ENCODE measurements around the gene VTI1B.
A peak's percentile ranks its signal among the peaks of the same experiment; 100 is the strongest.
"Not testable (repeated sequence)": the region's sequence is repeated elsewhere in the genome, so short reads cannot be mapped to it uniquely, and the experiment has no call there.

VTI1B gene, protein sequence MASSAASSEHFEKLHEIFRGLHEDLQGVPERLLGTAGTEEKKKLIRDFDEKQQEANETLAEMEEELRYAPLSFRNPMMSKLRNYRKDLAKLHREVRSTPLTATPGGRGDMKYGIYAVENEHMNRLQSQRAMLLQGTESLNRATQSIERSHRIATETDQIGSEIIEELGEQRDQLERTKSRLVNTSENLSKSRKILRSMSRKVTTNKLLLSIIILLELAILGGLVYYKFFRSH

DNA sequence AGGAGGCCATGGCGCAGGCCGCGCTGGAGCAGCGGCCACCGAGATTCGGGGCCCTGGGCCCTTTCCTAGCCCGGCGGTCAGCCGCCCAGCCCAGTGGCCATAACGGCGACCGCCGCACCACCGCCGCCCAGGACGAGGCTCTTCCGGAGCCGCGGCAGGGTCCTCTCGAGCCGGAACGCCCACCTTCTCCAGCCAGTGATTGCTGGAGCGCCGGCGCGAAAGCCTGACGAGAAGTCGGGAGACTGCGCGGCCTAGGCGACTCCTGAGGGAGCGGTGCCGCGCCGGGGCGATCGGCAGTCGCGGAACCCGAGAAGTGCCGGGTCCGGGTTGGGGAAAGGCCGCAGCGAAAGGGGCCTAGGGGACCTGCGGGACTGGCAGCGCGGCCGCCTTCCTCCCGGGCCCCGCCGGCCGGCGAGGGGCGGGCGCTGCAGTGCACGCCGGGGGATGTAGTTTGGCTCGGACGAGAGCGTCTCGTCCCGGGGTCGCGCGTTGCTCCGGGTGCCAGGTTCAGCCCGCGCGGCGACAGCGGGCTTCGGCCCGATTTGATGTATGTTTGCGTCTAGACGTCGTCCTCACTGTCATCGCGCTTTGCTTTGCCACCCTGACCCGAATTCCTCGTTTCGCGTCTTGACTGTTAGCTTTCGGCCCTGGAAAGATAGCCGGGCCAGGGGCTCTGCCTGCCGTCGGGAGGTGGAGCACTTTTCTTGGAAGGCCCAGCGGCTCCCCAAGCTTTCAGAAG lies at the start of gene VTI1B:
VTI1B (minus strand) TSS at position 153 of the 739 bp plus-strand sequence; CDS start at position 10, 143 bp downstream.
- peak; percentile 90 for DNase-seq

DNA sequence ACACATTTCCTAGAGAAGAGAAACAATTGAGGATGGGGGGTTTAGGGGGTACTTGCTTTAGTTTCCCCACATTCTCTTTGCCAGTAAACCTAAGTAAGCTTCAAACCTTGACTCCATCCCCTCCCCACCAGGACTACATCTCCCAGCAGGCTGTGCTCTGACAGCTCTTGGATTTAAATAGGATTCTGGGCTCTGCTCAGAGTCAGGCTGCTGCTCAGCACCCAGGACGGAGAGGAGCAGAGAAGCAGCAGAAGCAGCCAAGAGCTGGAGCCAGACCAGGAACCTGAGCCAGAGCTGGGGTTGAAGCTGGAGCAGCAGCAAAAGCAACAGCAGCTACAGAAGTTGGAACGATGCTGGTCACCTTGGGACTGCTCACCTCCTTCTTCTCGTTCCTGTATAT lies 47.9 kb upstream of the VTI1B start:
- DNase-seq, result no peak

DNA sequence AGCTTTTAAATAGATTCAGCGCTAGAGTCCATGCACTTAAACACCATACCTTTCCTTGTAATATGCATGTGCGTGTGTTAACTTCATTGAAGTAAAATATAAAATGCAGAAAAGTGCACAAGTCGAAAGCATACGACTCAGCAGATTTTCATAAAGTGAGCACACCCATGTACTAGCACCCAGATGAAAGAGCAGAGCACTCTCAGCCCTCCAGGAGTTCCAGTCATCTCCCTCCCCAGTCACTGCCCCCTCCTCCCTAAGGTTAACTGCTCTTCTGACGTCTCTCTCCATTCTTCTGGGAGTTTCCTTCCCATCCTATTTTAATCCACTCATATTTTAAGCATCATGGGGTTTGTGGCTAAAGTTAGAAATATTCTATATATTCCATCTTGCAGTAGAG lies 47.4 kb upstream of the VTI1B start:
- no peak for DNase-seq

DNA sequence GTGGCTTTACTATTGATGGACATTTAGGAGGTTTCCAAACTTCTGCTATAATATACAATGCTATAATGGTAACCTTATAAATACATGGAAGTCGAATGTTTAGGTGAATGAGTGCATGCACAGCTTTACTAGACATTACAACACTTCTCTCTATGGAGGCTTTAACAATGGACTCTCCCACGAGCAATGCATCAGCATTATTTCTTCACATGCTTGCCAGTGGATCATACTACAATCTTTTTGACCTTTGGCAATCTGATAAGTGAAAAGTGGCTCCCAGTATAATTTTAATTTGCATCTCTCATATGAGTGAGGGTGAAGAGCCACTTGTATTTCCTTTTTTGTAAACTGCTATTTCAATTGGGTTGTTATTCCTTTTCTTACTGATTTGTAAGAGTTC lies 45.4 kb upstream of the VTI1B start:
- no peak for DNase-seq

DNA sequence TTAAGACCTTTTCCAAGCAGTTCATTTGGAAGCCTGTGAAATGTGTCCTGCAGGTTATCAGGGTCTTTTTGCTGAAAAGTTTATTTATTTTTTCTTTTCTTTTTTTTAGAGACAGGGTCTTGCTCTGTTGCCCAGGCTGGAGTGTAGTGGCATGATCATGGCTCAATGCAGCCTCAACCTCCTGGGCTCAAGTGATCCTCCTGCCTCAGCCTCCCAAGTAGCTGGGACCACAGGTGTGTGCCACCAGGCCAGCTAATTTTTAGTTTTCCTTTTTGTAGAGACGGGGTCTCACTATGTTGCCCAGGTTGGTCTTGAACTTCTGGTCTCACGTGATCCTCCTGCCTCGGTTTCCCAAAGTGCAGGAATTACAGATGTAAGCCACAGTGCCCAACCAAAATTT lies 45.0 kb upstream of the VTI1B start:
- not testable (repeated sequence) for DNase-seq

DNA sequence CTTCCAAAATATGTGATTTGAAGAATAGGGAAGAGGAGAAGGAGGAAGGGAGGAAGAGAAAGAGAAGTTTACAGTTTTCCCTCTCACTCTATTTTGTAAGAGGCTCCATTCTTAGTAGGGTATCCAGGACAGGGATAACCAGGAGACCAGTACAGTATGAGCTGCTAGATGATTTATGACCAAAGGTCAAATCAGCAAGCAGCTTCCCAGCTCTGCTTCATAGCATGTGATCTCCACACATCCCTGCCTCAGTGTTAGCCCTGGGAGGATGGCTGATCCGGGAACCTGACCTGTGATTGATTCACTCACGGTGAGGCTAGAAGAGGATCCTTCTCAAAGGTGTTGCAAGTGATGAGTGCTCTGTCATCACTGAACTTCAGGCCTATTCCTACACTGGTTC lies 43.8 kb upstream of the VTI1B start:
- no peak for DNase-seq

DNA sequence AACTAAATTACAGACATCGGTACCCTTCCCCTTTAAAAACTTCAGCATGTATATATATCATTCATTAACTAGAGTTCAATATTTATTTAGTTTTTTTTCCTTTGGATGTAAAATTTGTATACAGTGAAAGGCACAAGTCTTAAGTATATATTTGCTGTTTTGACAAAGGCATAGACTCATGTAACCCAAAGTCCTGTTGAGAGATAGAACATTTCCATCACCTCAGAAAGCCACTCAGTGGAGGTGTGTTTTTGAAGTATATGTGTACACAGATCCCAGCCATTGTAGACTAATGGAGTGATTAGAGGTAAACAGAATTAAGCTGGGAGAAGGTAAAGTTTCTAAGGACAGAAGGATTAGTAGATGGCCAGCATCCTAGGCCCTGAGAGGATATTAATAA lies 42.6 kb upstream of the VTI1B start:
- DNase-seq, result no peak

DNA sequence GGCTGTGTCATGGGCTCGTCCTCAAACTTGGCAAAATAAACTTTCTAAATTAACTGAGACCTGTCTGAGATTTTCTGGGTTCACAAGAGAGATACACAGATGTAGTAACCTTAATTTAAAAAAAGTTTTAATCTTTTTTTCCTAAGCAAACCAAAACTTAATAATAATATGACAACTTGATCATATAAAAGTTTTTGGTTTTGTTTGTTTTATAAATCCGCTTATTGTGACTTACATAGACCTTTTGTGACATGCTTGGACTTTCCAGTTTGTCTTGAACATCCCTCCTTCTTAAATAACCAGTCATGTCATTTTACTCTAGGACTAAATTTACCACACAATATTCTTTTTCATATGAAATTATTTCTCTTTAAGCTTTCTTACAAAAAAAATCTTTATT lies 35.8 kb upstream of the VTI1B start:
- DNase-seq, result no peak

DNA sequence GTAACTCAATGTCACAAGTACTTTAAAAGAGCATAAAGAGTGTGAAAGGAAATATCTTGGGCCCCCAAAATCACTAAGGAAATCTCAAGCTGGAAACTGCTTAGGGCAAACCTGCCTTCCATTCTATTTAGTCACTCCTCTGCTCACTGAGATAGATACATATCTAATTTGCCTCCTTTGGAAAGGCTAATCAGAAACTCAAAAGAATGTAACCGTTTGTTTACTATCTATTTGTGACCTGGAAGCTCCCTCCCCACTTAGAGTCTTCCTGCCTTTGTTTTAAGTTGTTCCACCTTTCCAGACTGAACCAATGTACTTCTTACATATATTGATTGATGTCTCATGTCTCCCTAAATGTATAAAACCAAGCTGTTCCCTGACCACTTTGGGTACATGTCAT lies 35.4 kb upstream of the VTI1B start:
- not testable (repeated sequence) for DNase-seq

DNA sequence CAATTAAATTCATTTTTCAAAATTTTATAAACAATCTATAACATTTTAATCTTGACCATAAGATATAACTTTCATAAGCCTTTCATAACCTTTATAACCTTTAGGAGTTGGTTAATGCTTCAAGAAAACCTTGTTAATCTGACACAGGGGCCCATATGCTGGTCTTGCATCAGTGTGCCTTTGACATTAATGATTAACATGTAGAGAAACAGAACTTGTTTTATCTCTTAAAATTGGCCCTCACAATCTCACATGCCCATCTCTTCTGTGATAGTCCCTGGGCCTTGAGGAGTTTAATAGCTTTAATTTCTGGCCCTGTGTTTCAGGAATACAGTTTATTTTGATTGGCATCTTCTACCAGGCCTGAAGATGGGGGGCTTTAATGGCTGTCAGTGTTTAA lies 34.9 kb upstream of the VTI1B start:
- DNase-seq, result not testable (repeated sequence)

DNA sequence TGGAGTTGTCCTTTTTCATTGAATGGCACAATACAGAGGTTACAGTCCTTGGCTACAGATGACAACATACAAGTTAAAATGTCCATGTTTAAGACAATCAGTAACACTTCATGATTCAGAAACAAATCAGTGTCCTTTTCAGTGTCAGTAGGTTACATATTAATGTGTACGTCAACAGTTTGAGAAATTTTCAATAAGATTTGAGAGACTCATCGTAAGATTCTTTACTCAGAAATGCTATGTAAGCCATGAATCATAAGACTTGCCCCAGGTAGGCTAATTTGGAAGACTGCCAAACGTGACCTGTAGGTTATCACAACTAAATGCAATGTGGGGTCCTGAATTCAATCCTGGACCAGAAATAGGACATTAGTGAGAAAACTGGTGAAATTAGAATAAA lies 30.8 kb upstream of the VTI1B start:
- DNase-seq, result no peak

DNA sequence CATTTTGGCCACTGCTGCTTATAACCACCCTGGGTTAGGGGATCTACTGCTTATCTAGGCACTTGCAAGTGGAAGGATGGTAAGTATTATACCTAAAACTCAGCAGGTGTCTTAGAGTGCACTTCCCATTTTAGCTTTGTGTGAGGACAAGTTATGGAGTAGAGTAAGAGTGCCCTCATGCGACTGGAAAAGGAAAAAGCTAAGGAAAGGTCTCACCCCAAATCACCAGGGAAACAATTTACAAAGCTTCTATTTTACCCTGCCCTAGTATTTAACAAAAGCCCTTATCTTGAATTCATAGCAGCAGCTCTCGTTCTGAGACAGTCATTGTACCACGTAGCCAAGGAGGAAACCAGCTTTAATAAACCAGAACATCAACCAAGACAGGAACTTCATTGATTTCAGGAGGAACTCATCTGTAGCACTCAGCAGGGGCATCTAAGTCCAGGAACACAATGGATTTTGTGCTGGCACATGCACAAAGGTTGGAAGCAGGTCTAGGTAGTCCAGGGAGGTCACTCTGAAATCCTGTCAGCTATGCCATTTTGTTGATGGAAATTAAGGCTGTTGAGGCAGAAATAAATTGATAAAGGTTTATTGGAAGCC lies 30.2 kb upstream of the VTI1B start:
- DNase-seq, result no peak

DNA sequence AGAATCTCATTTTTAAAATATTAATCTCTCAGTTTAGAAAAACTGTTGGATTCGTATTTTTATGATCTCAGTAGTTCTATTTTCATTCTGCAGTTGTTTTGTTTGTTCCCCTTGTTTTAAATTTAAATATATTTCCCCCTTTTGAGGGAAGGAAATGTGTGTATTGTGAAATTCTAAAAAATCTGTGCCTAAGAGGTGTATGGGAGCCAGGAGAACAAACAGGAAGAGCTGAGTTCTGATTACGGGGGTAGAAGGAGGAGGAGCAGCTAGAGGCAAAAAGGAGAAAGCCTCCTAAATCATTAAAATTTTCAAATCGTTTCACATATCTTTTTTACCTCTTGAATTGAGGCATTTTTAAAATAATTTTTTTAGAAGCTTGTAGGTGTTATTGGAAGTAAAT lies 29.6 kb upstream of the VTI1B start:
- DNase-seq, result no peak

DNA sequence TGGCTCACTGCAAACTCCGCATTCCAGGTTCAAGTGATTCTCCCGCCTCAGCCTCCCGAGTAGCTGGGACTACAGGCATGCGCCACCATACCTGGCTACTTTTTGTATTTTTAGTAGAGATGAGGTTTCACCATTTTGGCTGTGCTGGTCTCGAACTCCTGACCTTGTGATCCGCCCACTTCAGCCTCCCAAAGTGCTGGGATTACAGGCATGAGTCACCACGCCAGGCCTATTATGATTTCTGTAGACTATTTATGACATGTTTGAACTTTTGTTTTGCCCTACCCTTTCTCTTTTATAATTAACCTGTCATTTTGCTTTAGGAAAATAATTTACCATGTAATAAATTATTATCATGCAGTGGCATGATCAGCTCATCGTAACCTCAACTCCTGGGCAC lies 27.1 kb upstream of the VTI1B start, which contains the start of gene RDH12:
RDH12 (plus strand) TSS at position 395 of the 400 bp plus-strand sequence. CDS start 20,757 bp downstream, outside the sequence.
- DNase-seq, result not testable (repeated sequence)

DNA sequence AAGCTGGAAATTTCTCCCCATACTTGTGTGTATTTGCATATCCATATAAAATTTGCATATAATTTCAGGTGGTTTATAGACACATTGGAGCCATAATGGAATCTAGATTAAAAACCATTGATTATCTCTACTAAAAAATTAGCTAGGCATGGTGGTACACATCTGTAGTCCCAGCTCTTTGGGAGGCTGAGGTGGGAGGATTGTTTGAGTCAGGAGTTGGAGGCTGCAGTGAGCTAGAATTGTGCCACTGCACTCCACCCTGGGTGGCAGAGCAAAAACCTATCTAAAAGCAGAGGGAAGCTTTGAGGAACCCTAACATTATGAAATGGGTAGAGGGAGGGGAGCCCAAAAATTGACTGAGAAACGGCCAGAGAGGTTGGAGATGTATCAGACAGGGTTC lies 23.7 kb upstream of the VTI1B start:
- no peak for DNase-seq

DNA sequence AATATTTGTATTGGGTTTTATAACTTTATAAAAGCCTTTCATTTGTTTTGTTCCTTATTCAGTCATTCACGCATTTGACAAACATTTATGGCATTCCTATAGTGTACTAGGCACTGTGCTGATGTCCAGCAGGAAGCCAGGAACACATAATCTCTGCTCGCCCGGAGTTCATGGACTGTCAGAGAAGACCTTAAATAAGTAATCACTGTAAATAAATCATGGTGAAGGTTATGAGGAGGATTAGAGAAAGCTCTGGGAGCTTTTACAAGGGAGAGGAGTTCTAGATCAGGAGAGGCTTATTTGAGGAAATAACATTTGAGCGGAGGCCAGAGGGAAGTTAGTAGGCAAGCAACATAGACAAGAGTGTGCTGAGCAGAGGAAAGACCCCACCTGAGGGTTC lies 22.6 kb upstream of the VTI1B start:
- no peak for DNase-seq

DNA sequence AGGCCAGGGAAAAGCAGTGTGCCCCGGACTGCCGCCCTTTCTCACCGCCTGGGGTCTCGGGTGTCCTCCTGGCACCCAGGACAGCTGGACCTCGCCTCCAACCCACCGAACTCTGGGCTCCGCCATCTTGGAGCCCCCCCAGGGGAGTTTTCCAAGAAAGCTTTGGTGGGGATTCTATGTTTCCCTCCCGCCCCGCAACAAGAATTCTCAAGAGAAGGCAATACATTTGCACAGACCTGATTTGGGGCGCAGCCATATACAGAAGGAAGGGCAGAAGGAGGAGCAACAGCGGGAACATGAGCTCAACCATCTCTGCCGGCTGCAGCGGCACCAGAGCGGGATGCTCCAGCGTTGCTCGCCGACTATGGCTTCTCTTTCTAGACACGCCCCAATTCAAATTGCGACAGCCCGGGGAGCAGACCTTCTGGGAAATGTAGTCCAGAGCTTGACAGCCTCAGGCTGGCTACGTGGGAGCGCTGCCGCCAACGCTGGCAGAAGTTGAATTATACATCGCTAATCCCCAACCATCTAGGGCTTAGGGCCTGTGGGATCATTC lies 21.0 kb upstream of the VTI1B start, which contains the start of gene RDH11:
RDH11 (minus strand) TSS at position 371 of the 556 bp plus-strand sequence; CDS start at position 310, 61 bp downstream.
- peak; percentile 79 for DNase-seq

DNA sequence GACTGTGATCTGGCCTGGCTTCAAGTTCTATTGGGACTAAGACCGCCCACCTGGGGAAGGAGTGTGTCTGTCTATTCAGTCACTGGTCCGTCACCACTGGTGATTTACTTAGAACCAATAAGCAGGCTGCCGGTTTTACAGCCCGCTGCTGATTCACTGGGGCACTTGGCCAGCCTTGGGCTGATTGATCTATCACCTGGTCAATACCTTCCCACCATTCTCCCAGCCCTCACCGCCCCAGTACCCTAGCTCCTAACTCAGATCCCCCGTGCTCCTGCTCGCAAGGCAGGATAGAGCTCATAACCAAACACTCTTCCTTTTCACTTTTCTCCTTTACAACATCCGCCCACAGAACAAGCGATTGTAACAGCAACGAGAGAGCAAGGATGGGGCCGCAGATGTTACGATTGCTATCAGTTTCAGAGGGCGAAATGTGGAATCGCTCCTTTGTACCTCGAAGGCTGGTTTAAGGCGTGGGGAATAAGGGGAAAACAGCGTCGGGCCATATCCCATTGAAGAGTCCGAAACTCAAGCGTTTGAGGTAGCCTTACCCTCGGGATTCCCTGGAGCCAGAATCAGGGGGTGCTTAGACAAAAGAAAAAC lies 20.5 kb upstream of the VTI1B start:
- DNase-seq, result peak; percentile 58

DNA sequence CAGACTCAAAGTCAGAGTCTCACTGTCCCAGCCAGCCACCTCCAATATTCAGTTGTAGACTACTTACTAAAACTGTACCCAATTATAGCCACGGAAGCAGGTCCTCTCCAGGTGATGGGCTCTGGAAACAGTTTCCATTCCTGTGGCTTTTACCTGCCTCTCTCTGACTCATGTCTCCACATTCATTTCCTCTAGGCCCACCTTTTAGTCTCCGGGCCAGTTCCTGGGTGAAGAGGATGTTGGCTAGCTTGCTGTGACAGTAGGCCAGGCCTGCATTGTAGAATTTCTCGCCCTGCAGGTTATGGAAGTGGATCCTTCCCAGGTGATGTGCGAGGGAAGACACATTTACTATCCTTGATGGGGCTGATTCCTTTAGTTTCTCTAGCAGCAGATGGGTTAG lies 15.6 kb upstream of the VTI1B start:
- no peak for DNase-seq

DNA sequence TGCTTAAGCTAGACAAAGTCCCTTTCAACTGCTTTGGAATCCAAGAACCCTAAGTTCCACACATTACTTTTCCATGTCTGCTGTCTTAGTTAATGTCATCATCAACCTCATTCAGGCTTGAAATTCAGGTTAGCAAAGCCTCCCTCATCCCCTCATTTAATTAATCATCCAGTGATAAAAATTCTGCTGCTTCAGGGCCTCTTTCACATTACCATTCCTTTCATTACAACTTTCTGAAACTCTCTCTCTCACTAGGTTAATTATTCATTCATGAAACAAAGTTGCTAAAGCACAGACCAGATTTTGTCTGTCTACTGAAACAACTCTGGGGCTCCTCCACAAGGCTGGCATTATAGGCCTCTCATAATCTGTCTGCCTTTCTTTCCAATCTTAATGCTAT lies 9.4 kb upstream of the VTI1B start:
- no peak for DNase-seq

DNA sequence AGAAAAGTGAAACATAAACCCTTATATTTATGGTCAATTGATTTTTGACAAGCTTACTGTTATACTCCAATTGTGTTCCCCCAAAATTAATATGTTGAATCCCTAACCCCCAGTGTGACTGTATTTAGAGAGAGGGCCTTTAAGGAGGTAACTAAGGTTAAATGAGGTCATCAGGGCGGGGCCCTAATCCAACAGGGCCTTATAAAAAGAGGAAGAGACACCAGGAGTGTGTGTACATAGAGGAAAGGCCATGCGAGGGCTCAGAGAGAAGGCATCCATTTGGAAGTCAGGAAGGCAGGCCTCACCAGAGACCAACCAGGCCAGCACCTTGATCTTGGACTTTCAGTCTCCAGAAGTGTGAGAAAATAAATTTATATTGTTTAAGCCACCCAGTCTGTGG lies 6.5 kb upstream of the VTI1B start:
- no peak for DNase-seq

DNA sequence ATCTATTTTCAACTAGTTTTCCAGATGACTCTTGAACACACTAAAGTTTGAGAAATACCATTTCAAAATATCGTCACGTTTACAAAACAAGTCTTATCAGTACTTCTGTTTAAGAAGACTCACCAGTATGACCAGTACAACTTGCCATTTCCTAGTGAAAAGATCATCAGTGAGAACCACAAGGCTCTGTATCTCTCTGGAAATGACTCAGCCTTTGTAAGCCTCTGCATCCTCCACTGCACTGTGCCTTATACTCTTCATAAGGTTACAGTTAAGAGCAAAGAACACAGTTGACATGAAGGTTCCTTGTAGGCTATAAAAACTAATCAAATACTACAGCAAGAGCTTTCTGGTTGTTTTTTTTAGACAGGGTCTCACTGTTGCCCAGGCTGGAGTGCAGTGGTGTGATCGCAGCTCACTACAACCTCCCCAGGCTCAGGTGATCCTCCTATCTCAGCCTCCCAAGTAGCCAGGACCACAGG lies 5.7 kb upstream of the VTI1B start:
- no peak for DNase-seq

DNA sequence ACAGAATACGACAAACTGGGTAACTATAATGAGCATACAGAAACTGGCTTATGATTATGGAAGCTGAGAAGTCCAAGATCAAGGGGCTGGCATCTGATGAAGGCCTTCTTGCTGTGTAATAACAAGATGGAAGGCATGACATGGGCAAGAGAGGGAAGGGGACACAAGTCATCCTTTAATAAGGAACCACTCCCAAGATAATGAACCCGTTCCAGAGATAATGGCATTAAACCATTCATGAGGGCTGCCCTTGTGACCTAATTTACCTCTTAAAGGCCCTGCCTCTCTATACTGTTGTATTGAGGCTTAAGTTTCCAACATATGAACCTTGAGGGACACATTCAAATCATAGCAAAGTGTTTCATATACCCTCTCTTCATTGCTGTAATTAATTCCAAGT lies 4.6 kb upstream of the VTI1B start:
- no peak for DNase-seq

Data from activated T-cell treated with anti-CD3 and anti-CD28 coated beads, Interleukin-2, amount 50 U/mL, for 1 hour (primary cell).